Activated naive CD4-positive, alpha-beta T cell treated with Interleukin-2 at 50 U/mL for 16 hours (primary cell): ENCODE results near the gene SLC38A9.
"Not testable (repeated sequence)": the region's sequence is repeated elsewhere in the genome, so short reads cannot be mapped to it uniquely, and the experiment has no call there.

ENCODE experiments used
- DNase-seq: peaks from one replicate; pipeline ENCODE4 v3.0.0-alpha.2; 2020

Gene SLC38A9

GRCh38 chr5:55608595-55609349, 103.4 kb downstream of the SLC38A9 start:
- DNase-seq, result no peak

- not testable (repeated sequence) for DNase-seq
These were observed 104.8 kb downstream of the SLC38A9 start for GRCh38 chr5:55607309-55607708.

DNA sequence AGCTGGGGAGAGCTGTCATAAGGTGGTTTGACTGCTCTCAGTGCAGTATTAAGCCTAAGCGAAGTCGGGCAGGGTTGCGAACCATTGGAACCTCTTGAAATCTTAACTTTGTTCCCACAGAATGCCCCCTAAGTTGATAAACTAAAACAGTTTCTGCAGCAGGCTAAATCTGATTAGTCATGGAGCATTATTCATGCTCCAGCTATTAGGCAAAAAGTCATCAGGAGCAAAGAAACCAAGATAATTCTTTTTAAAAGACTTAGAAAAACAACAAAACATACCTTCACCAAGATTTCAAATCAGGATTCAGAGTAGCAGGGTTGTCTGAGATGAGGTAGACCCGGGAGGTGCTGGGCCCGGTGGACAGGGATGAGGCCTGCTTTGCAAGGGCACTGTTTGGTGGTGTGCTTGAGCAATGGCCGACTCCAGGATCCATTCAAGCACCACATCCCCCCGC, 107.5 kb downstream of the SLC38A9 start:
- no peak for DNase-seq

GRCh38 chr5:55603922-55604321, 108.2 kb downstream of the SLC38A9 start:
- DNase-seq, result no peak

DNA sequence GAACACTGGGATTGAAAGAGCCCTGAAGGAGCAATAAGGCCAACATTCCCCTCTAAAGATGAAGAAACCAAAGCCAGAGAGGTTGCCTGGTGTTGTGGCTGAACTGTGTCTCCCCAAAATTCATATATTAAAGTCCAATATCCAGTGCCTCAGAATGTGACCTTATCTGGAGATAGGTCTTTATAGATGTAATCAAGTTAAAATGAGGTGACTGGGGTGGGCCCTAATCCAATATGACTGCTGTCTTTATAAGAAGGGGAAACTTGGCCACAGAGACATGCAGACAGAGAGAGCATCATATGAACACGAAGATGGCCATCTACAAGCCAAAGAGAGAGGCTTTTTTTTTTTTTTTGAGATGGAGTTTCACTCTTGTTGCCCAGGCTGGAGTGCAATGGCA, 110.5 kb downstream of the SLC38A9 start:
- DNase-seq, result no peak

DNA sequence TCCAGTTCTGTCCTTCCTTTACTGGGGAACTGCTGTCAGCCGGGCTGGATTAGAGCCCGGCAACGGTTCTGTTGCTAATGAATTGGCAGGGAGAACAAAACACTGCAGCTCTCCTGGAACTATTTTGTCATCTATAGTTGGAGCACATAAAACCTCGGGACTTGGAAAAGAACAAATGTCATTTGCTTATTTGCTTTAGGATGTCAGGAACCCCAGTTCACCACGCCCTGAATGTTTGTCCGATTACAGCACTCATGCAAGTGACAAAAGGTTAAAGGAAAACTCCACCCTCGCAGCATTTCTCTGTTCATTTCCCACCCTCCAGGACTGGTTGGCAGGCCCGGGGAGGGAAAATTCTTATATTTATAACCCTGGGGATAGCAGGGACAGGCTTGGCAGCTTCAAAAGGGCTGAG, 110.9 kb downstream of the SLC38A9 start:
- DNase-seq, result no peak

GRCh38 chr5:55600497-55601203, 111.5 kb downstream of the SLC38A9 start:
- DNase-seq, result no peak

DNA sequence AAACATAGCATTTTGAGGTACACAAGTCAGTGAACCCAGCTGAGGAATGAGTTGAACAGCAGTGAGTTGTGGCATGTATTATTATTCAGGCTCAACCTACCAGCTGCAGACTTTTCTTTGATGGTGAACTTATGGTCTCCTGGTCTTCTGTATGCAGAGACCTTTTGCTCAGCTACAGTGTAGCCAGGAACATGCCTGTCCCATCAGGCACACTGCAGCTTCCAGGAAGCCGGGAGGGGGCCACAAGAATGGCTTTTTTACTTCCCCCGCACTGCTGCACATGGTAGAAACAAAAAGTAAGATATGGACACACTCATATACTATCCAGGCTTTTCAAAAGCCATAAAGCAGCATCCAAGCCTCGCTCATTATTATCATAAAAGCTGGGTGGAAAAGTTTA, 112.0 kb downstream of the SLC38A9 start:
- DNase-seq, result no peak

DNA sequence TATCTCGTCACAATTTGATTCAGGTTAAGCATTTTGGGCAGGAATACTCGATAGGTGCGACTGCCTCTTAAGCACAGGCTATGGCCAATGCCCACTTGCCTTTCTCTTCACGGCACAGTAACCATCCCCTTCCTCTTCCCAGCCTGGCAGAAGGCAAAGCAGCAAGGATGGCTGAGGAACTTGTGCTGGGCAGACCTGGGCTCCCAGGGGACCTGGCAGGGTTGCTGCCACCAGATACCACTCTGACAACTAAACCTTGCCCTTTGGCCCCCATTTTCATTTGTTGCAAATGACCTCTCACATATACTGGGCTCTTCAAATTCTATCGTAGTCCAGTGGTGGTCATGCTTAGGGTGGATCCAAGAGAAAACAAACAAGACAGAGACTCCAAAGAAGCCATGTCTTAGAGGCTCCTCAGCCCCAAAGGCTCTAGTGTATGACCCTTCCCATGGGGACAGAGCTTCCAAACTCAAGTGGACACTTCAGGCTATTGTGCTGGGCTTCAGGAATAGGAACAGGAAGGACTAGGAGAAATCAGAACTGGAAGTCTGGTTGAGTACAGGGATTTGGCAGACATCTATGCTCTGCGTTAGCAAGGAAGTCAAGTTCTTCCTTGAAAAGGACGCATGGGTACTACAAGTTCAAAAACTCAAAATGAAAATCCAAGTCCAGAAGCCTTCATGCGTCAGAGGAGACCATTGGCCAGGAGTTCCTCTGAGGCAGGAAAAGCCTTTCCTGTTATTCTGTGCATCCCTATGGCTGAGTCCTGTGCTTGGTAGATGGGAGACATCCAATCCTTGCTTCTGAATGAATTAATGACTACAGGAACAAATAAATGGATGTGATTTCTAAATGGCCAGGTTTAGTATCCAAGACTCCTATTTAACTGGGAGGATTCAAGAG, 112.7 kb downstream of the SLC38A9 start:
- no peak for DNase-seq

DNA sequence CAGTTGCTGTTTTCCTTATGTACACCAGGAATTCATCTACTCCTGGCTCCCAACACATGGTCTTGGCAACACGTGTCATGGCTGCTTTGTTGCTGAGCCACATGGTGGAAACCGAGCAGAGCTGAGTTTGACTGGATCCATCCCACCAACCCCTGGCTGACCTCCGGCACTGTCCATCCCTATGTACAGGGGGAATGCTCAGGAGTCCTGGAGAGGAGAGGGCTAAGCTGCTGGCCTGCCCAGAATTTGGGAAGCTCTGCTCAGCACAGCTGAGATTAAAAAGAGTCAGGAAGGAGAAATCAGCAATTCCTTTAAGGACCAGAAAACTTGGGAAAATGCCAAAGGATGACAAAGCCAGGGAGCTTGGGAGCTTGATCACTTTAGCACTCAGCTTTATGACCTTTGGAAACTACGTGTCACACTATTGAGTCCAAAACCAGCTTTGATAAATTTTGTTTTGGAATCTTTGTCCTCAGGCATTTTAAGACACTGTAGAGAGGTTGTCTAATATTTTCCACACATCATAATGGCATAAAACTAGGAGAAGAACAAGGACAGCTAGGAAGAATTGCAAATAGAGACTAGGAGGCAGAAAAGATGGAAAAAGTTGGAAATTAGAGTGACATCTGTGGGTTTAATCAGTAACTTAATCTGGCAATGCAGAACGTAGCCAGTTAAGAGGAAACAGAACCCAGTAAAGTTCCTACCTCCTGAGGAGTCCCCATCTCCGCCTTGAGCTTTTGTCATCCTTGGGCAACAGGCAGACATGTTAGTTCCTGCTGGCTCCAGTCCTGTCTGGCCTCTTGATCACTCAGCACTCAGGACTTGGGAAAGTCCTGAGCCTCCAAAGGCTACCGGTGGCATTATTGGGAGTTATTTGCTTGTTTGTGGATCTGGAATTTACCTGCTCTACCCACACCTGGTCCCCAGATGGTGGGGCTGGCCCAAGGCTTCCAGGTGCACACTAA, 114.8 kb downstream of the SLC38A9 start:
- DNase-seq, result no peak

DNA sequence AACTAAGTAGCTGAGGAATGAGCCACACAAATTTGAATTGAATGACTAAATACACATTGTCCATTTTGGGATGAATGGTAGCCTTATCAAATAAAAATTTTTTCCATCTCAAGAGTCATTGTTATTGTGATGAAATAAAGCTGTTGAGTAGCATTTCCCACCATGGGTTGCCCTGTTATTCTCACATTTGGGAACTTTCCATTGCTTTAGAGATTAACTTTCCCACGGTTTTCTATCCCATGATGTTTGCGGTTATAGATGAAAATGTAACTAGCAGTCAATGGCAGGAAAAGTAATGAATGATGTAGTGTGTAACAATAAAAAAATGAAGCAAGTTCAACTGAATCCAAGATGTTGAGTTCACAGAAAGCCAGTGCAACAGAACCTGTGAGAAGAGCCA, 117.5 kb downstream of the SLC38A9 start:
- no peak for DNase-seq

GRCh38 chr5:55593115-55593472, 119.0 kb downstream of the SLC38A9 start:
- no peak for DNase-seq

DNA sequence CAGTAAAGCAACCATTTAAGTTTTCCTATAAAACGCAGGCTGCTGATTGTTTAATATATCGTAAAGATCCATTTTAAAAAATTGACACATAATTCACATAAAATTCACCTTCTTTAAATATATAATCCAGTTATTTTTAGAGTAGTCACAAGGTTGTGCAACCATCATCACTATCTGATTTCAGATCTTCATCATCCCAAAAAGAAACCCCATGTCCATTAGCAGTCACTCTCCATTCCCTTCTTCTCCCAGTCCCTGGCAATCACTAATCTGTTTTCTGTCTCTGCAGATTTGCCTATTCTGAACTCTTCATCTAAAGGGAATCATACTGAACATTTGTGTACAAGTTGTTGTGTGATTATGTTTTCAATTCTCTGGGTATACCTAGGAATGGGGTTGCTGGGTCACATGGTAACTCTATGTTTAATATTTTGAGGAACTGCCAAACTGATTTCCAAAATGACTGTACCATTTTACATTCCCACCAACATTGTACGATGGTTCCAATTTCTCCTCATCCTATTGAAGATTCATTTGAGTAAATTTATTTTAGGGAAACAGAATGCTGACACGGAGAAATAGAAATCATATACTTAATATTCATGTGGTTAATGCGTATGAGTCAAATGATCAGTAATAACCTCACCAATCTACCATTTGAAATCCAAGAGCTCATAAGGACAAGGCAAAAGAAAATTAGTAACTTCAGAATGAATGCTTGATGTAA, 119.6 kb downstream of the SLC38A9 start:
- no peak for DNase-seq

- DNase-seq, result no peak
These were observed 120.4 kb downstream of the SLC38A9 start for GRCh38 chr5:55591686-55592085.

DNA sequence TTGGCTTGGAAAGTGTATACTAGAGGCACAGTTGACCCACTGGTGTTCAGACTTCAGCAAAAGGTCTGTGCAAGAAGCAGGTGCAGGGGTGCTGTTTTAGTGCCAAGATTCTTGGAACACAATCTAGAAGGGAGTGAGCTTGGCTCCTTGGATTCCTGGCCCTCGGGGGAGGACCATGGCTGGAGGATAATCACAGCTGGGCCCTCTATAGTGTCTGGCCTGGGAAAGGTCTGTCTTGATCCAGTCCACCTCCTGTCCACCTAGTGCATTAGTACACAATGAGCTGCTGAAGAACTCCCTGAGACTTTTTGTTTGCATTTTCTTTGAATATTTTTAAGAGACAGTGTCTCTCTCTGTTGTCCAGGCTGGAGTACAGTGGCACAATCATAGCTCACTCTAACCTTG, 126.9 kb downstream of the SLC38A9 start:
- no peak for DNase-seq

- DNase-seq, result no peak
These were observed 127.5 kb downstream of the SLC38A9 start for GRCh38 chr5:55584398-55585205.

GRCh38 chr5:55583578-55583977, 128.5 kb downstream of the SLC38A9 start:
- DNase-seq, result no peak

DNA sequence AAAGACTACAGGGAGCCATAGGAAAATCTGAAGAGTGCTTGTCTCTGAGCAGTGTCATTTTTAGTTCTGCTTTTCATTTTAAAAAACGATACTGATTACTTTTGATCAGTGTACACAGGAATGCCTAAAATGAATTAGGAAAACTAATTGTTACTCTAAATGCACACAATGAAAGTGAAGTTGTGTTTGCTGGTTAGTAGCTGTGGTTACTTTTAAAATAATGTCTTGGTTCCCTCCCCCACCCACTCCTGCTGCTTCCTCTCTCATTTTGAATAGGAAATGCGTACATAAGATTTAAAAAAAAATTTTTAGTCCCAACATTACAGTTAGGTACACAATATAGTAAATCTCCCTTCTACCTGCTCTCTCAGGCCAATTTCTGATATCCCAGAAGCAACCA, 129.9 kb downstream of the SLC38A9 start:
- DNase-seq, result no peak

GRCh38 chr5:55580042-55580441, 132.1 kb downstream of the SLC38A9 start:
- no peak for DNase-seq

GRCh38 chr5:55578771-55579170, 133.4 kb downstream of the SLC38A9 start:
- DNase-seq, result no peak
